NT2/D1 (cell line): ENCODE measurements around the gene RFX6.

Experiments
- DNase-seq: peaks from one replicate; pipeline ENCODE4 v3.0.0-alpha.2; 2011; ENCODE audit warnings: low read depth, low spot score
- H3K27me3 ChIP-seq: 2 replicates; pipeline ENCODE4 v1.6.0; 2011; ENCODE audit warnings: mild to moderate bottlenecking; ENCODE audit not compliant: insufficient read length, insufficient read depth
- H3K36me3 ChIP-seq: 2 replicates; pipeline ENCODE4 v1.6.1; 2011; ENCODE audit warnings: mild to moderate bottlenecking, low read length, mixed read lengths; ENCODE audit not compliant: insufficient read depth, insufficient read length
- H3K4me1 ChIP-seq: 2 replicates; pipeline ENCODE4 v1.5.1; 2011; ENCODE audit not compliant: insufficient read depth, insufficient read length
- H3K4me3 ChIP-seq: 2 replicates; pipeline ENCODE4 v1.5.1; 2011; ENCODE audit warnings: low read depth; ENCODE audit not compliant: insufficient read length
- H3K9ac ChIP-seq: 2 replicates; pipeline ENCODE4 v1.6.0; 2011; ENCODE audit warnings: low read depth; ENCODE audit not compliant: insufficient read length
- H3K9me3 ChIP-seq: 2 replicates; pipeline ENCODE4 v1.5.1; 2011; ENCODE audit warnings: mild to moderate bottlenecking, low read length; ENCODE audit not compliant: insufficient read depth
- SUZ12 ChIP-seq: IDR thresholded peaks from 2 replicates; pipeline ENCODE4 v1.6.1; 2011; ENCODE audit not compliant: insufficient read length, insufficient read depth; ENCODE audit errors: extremely low read depth
- YY1 ChIP-seq: IDR thresholded peaks from 2 replicates; pipeline ENCODE4 v1.6.1; 2011; ENCODE audit not compliant: insufficient read length, insufficient read depth
- ZNF274 ChIP-seq: IDR thresholded peaks from 2 replicates; pipeline ENCODE4 v1.6.1; 2011; ENCODE audit warnings: mild to moderate bottlenecking, low read depth, low read length

The RFX6 gene

DNA sequence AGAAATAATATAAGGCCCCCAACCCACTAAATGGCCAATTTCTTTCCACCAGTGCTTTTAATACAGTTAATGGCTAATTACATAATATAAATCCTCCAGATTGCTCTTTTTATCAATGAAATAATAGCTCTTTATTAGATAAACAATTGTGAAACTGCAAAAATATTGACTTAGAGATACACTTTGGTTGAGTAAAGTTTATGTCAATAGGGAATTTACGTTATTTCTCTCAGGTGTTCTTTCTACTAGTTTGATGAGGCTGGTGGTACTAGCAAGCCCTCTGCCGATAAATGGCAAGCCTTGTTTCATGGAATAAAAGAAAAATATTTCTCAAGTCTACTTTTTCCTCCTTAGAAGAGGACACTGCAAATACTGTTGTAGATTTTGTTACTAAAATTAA lies 18.9 kb downstream of the RFX6 start:
- Histone ChIP-seq H3K27me3 (no peaks in the 10 kb centered on the region), H3K9me3 (no peaks in the 10 kb centered on the region), H3K36me3 (no peaks in the 10 kb centered on the region), H3K4me1 (no peaks in the 10 kb centered on the region), H3K4me3 (no peak overlapping the region), H3K9ac (no peak overlapping the region)
- TF ChIP-seq ZNF274, result no peak
- DNase-seq, result no peak

DNA sequence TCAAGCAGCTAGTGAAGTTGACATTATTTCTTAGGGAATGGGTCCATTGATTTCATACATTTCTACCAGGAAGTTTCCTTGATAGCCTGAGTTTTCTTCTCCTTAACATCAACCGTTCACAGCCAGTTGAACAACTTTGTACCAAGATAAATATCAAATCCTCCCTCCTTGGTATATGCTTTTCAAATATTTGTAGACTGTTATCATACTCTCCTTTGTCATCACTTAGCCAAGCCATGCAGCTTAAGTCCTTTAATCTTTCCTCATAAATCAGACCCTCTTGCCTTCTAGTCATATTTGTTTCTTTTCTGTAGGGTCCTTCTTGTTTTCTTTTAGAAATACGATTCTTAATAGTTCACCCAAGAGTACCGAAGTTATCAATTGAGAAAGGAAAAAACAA lies 25.6 kb downstream of the RFX6 start:
- H3K4me1 ChIP-seq, result no peaks in the 10 kb centered on the region
- H3K27me3 ChIP-seq, result no peaks in the 10 kb centered on the region
- no peak for DNase-seq
- no peaks in the 10 kb centered on the region for H3K36me3 ChIP-seq
- H3K4me3 ChIP-seq, result no peak overlapping the region
- peaks cover 7% of the 10 kb centered on the region for H3K9me3 ChIP-seq
- TF ChIP-seq YY1 (no peak), ZNF274 (no peak), SUZ12 (no peak)
- H3K9ac ChIP-seq, result no peak overlapping the region

DNA sequence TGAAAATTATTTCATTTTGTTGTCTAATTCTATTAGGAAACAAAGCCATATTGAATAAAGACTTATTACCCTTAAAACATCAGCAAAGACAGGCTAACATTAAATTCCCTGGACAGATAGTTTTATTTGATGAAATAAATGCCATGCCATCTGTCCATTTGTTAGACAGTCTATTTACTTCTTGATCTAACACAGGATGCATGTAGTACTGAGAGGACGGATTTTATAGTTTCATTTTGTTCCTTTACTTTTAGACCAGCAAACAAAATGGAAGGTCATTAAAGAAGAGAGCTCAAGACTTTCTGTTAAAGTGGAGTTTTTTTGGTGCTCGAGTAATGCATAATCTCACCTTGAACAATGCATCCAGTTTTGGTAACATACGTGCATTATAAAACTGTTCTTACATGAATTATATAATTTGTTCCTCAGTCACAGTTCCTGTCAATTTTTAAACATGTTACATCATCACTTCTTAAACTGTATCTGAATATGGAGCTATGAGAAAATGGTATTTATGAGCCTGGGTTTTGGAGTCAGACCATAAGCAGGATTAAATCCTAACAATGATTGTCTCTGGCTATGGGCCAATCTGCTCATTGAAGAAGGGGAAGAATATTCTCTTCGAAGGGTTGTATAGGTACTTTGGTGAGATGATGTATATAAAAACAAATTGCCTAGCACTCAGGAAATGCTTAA lies 46.0 kb downstream of the RFX6 start:
- Histone ChIP-seq H3K27me3 (no peaks in the 10 kb centered on the region), H3K4me3 (no peak overlapping the region), H3K9ac (no peak overlapping the region), H3K36me3 (no peaks in the 10 kb centered on the region), H3K4me1 (no peaks in the 10 kb centered on the region), H3K9me3 (no peaks in the 10 kb centered on the region; the same call in 1 of the 2 replicates)
- TF ChIP-seq SUZ12, result no peak
- no peak for TF ChIP-seq ZNF274
- no peak for TF ChIP-seq YY1
- no peak for DNase-seq

DNA sequence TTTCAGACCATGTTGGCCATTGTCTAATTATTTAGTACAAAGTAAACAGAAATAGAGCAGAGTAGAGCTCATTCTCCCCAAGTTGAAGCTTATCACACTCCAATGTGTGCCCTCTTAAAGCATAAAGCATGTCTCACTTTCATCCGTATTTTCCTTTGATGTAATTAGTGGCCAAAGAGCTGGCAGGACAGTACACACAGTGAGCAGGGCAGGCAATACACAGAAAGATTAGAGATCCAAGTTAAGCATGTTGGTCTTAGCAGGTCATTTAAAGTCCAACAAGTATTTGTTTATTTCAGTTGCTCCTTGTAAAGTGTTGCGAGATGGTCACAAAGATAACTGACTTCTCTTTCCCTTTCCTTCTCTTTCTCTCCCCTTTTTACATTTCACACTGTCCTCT lies 47.2 kb downstream of the RFX6 start:
- Histone ChIP-seq H3K9ac (no peak overlapping the region), H3K27me3 (no peaks in the 10 kb centered on the region), H3K4me1 (no peaks in the 10 kb centered on the region), H3K4me3 (no peak overlapping the region), H3K9me3 (no peaks in the 10 kb centered on the region; the same call in 1 of the 2 replicates), H3K36me3 (no peaks in the 10 kb centered on the region)
- TF ChIP-seq SUZ12 (no peak), ZNF274 (no peak), YY1 (no peak)
- no peak for DNase-seq

DNA sequence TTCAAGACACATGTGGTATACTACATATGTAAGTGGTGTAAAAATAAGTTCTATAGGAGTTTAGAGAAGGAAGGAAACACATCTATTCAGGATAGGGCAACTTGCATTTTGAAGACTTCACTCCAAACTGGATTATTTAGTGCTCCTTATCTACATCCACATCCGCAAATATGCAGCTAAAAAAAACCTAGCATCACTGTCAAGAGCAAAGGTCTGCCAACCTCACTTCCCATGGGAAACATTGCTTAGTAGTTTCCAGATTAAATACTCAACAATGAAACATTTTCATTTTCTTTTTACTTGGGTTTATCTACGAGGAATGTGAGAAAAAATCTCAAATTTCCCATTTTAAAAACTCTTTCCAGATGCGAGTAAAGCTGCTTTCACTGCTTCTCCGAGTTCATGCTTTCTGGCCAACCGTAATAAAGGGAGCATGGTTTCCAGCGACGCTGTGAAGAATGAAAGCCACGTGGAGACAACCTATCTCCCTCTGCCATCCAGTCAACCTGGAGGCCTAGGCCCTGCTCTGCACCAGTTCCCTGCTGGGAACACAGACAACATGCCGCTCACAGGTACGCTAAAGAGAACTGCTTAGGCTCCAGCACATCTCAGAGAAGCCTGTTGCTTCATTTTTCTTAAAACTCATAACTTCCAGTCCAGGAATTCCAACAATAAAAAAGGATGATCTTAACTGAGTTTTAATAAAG lies 48.2 kb downstream of the RFX6 start:
- H3K27me3 ChIP-seq, result no peaks in the 10 kb centered on the region
- no peak overlapping the region for H3K4me3 ChIP-seq
- DNase-seq, result no peak
- H3K4me1 ChIP-seq, result no peaks in the 10 kb centered on the region
- no peak overlapping the region for H3K9ac ChIP-seq
- H3K9me3 ChIP-seq, result no peaks in the 10 kb centered on the region; the same call in 1 of the 2 replicates
- H3K36me3 ChIP-seq, result no peaks in the 10 kb centered on the region
- TF ChIP-seq ZNF274 (no peak), YY1 (no peak), SUZ12 (no peak)

DNA sequence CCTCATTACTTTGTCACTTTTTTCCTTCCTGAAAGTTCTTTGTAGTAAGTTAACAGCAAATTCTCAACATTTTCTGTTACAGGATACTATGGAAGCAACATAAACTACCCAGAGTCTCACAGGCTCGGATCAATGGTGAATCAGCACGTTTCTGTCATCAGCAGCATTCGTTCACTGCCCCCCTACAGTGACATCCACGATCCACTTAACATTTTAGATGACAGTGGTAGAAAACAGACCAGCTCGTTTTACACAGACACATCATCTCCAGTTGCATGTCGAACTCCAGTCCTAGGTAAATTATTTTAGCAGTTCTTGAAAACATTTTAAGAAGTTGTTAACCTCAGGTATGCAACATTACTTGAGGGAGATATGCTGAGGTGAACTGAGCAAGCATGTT lies 51.6 kb downstream of the RFX6 start:
- Histone ChIP-seq H3K9me3 (no peaks in the 10 kb centered on the region; the same call in 1 of the 2 replicates), H3K4me1 (no peaks in the 10 kb centered on the region), H3K27me3 (no peaks in the 10 kb centered on the region), H3K9ac (no peak overlapping the region), H3K4me3 (no peak overlapping the region), H3K36me3 (no peaks in the 10 kb centered on the region)
- DNase-seq, result no peak
- TF ChIP-seq YY1 (no peak), ZNF274 (no peak), SUZ12 (no peak)

DNA sequence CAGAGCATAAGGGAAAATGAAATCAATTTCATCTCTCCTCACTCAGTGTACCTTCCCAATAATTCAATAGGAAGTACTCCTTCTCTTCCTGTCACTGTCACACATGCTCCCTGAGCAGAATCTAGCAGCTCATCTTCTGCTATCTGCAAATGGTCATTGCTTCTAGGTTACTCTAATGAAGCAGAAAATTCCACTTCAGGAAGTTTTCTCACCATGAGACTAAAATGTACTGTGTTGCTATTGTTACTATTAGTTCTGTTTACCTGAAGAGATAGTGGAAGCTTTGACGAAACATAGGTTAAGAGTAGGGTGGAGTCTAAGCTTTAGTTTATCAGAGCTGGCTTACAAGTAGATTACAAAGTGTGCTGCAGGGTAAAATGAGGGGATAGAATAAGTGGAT lies 52.8 kb downstream of the RFX6 start:
- Histone ChIP-seq H3K4me3 (no peak overlapping the region), H3K9ac (no peak overlapping the region), H3K9me3 (no peaks in the 10 kb centered on the region; the same call in 1 of the 2 replicates), H3K27me3 (no peaks in the 10 kb centered on the region), H3K4me1 (no peaks in the 10 kb centered on the region), H3K36me3 (no peaks in the 10 kb centered on the region)
- TF ChIP-seq SUZ12, result no peak
- DNase-seq, result no peak
